Inflammatory macrophage treated with lipopolysaccharide for 4 hours (primary cell): Measurements from ENCODE around the gene IFIT1.
"Not testable (repeated sequence)": the region's sequence is repeated elsewhere in the genome, so short reads cannot be mapped to it uniquely, and the experiment has no call there.

Source experiments
- DNase-seq: peaks from one replicate; pipeline ENCODE4 v3.0.0-alpha.2; 2020

Gene IFIT1

GRCh38 chr10:89442289-89442688, 49.9 kb downstream of the IFIT1 start:
- DNase-seq: no peak

DNA sequence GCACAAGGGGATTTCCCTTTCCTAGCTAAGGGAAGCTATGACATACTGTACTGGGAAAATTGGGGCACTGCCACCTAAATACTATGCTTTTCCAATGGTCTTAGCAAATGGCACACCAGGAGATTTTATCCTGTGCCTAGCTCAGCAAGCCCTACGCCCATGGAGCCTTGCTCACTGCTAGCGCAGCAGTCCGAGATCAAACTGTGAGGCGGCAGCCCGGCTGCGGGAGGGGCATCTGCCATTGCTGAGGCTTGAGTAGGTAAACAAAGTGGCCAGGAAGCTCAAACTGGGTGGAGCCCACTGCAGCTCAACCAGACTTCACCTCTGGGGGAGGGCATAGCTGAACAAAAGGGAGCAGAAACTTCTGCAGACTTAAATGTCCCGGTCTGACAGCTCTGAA, 52.4 kb downstream of the IFIT1 start:
- not testable (repeated sequence) for DNase-seq

GRCh38 chr10:89450901-89451300, 58.5 kb downstream of the IFIT1 start:
- no peak for DNase-seq

GRCh38 chr10:89452193-89452592, 59.8 kb downstream of the IFIT1 start:
- DNase-seq: no peak

DNA sequence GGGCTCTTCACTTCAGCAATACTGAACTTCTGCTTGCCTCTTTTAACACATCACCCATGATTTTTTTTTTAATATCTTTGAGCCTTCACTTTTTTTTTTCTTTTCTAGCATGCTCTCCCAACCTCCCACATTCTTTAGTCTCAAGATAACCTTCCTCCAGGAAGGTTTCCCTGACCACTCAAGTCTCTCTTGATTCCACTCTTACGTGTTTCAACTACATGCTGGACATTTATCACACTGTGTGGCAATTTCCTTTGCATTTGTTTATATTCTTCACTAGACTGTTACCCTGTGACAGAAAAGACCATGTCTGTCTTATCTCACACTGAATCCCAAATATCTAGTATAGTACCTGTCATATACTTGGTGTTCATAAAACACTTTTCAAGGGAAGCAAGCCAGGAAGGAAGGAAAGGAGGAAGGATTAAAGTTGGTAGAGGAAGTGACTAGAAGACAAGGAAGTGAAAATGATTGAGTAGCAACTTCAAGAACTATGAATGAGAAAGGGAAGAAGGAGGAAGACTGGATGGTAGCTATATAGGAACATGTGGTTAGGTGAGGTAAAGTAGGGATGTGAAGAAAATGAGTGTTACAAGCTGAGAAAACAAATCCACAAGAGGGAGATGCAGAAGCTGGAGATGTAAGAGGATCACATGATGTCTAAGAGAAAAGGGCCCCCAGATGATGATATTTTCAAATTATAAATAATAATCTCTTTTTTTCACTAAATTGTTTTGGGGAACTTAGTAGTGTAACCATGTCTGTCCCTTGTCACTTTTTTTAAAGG, 62.3 kb downstream of the IFIT1 start:
- peak; percentile 11 for DNase-seq
